Astrocyte of the hippocampus (primary cell): ENCODE data around the gene KIF6.
"Not testable (repeated sequence)": the region's sequence is repeated elsewhere in the genome, so short reads cannot be mapped to it uniquely, and the experiment has no call there.

Source experiments
- DNase-seq: peaks from one replicate; pipeline ENCODE4 v3.0.0; 2011; ENCODE audit warnings: low read depth, low spot score

The KIF6 gene

DNA sequence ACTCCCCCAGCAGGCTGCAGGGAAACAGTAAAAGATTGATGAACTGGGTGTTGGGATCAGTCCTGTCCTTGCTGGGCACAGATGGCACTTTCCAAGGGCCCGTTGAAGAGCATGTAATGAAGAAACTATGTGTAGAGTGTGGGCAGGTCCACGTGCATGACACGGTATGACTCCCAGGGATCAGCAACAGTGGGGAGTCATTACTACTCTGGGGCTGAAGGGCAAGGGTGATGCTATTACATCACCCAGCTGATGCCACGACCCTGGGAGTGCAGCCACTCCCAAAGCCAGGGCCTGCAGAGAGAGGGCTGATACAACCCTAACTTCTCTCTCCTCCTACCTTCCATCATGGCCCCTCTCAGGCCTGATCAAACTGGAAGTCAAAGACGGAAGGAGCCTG is 431.1 kb downstream of the KIF6 start:
- DNase-seq, result no peak

DNA sequence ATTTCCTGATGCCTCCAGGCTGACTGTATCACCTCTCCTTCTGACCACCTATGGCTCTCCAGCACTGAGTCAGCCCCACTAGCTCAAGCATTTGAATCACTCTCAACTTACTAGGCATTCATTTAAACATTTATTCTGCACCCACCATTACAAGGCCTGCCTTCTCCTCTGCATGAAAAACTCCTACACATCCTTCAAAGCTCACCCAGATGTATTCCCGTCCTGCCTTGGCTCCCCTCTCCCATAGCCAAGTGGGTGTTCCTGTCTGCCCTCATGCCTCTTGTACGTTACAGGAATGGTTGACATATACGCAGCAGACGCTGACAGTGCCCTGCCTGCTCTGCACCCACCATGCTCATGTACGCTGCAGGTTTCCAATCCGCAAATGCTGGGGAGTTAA is 432.6 kb downstream of the KIF6 start:
- DNase-seq, result no peak

DNA sequence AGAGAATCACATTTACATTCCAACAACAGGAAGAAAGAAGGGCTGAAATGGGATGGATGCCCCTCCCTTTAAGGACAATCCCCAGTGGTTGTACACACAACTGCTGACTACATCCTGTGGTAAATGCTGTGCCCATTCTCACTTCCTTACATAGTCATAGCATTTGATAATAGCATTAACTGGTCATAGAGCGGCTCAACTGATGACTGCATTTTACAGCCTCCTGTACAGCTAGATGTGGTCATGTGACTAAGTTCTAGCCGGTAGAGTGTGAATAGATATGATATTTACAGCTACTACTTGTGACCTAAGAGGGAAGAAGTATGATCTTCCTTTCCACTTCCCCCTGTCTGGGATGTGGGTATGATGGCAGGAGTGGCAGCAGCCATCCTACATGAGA is 435.7 kb downstream of the KIF6 start:
- DNase-seq, result no peak

DNA sequence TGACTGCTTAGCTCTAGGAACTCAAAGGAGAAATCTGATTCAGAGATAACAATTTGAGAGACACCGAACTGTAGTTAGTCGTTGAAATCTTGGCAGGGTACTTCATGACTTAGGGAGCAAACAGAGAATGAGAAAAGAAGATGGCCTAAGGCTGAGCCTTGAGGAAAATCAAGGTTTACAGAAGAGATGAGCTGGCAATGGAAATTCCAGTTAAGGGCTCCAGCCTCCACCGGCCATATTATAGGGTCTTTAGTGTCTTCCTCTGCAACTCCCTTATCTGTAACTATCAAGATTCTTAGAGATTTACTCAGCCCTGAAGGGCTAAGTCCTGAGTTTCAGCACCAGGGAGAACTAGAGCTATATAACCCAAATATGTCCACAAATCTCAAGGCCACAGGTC is 437.6 kb downstream of the KIF6 start:
- no peak for DNase-seq

DNA sequence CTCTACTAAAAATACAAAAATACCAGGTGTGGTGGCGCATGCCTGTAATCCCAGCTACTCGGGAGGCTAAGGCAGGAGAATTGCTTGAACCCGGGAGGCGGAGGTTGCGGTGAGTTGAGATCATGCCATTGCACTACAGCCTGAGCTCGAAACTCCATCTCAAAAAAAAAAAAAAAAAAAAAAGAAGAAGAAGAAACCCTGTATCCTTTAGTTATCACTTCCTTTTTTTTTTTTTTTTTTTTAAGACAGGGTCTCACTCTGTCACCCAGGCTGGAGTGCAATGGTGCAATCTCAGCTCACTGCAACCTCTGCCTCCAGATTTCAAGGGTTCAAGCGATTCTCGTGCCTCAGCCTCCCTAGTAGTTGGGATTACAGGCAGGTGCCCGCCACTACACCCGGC is 438.6 kb downstream of the KIF6 start:
- not testable (repeated sequence) for DNase-seq

DNA sequence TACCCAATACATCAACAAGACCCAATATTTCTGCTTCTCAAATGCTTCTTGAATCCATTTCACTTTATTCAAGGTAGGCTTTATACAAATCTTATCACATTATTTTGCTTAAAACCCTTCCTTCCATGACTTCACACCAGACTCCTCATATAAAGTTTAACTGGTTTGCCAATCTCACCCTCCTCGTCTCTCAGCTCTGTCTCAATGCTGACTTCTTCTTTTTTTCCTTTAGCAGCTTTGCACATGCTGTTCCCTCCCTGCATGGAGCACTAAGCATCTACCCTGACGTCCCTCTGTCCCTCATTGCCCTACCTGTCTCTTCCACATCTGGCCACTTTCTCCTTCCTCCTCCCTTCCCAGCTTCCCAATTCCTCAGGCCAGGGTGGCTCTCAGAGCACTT is 442.4 kb downstream of the KIF6 start:
- DNase-seq, result no peak

DNA sequence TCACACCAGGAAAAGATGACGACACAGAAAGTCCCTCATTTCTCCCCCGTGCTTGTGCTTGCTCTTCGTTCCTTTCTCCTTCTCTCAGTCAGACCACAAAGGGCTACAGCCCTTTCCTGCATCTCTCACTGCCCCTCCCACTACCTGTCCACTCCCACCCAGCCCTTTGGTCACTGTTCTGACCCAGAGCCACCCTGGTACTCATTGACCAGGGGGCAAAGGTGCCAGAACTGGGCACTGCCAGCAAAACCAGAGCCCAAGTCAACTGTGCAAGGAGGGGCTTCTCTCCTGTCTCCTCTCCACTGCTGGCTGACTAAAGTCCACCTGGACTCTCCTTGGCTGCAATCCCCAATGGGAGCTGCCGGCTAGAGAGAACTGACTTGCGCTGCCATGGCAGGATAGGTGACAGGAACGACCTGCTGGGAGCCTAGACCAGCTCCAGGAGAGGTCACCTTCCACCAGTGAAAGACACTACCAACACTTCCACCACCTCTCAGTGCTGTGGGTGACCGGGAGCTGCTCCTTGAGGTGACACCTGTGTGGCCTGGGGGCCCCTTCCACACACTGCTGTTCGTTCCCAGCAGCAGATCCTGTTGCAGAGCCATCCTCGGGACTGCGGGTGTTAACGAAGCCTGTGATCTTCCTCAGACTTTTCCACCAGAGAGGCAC is 443.8 kb downstream of the KIF6 start:
- DNase-seq, result no peak

DNA sequence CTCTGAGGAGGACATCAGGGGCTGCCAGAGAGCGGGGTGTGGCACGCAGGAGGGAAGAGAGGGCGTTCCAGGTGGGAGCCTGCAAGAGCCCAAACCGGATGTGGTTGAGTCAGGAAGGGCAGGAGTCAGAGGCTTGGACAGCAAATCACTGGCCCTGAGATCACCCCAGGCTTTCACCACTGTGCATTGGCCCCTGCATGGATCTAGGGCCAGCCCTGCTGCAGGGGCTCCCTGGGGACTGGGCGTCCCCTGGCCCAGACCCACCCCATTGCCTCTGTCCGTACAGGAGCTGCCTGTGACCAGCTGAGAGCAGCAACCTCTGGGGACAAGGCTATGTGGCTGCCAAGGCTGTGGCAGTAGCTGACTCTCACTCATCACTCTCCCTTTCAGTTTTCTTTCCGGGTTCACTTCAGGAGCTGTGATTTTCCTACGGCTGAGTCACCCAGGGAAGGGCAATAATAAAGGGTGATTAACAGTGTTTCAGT is 444.9 kb downstream of the KIF6 start:
- peak; percentile 11 for DNase-seq
